ENCODE data around the gene FNIP2.
"Not testable (repeated sequence)": the region's sequence is repeated elsewhere in the genome, so short reads cannot be mapped to it uniquely, and the experiment has no call there.

Gene FNIP2

DNA sequence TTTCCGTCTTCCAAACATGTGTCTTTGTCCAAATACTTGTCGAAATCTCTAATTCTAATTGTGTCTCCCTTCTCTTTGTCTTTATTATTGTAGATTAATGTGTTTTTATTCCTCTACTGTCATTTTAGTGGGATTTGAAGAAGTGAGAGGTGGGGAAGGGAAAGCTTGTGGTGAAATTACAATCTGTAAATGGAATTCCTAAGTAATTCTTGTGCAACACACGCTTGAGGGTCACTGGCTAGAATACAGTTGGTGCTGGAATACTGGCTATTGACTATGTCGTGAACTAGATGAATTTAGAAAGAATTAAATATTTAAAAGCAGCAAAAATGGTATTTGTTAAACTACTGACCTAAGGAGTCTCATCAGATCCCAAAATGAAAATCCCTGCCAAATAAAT, 10.7 kb upstream of the FNIP2 start:
- H3K27me3 ChIP-seq (replicated peaks): no peaks in the 10 kb centered on the region
- no peak overlapping the region for H3K27ac ChIP-seq
- DNase-seq: no peak
- H3K36me3 ChIP-seq (replicated peaks): no peaks in the 10 kb centered on the region
- no peak overlapping the region for H3K4me3 ChIP-seq (ENCODE audit: low read depth, low read length)
- TF ChIP-seq, protein P1, sequence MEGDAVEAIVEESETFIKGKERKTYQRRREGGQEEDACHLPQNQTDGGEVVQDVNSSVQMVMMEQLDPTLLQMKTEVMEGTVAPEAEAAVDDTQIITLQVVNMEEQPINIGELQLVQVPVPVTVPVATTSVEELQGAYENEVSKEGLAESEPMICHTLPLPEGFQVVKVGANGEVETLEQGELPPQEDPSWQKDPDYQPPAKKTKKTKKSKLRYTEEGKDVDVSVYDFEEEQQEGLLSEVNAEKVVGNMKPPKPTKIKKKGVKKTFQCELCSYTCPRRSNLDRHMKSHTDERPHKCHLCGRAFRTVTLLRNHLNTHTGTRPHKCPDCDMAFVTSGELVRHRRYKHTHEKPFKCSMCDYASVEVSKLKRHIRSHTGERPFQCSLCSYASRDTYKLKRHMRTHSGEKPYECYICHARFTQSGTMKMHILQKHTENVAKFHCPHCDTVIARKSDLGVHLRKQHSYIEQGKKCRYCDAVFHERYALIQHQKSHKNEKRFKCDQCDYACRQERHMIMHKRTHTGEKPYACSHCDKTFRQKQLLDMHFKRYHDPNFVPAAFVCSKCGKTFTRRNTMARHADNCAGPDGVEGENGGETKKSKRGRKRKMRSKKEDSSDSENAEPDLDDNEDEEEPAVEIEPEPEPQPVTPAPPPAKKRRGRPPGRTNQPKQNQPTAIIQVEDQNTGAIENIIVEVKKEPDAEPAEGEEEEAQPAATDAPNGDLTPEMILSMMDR (IDR thresholded peaks at IDR 0.05; ENCODE audit: low read depth, low read length, missing control alignments): no peak
- in situ Hi-C loops (cut with HindIII; ENCODE audit: low pct_ligation_motif_present, low sequenced_read_pairs): no loop called here

DNA sequence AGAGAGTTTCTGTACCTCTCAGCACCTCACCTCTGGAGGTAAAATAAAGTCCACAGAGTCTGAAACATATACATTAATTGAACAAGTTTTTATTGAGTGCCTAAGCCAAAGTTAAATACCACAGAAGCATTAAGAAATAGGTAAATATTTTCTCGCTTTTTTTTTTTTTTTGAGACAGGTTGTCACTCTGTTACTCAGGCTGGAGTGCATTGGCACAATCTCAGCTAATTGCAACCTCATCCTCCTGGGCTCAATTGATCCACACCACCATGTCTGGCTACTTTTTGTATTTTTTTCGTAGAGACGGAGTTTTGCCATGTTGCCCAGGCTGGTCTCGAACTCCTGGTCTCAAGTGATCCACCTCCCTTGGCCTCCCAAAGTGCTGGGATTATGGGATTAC, 10.1 kb upstream of the FNIP2 start:
- Histone ChIP-seq H3K36me3 (replicated peaks) (no peaks in the 10 kb centered on the region), H3K4me3 (ENCODE audit: low read depth, low read length) (no peak overlapping the region), H3K27me3 (replicated peaks) (no peaks in the 10 kb centered on the region), H3K27ac (no peak overlapping the region)
- in situ Hi-C loops (cut with HindIII; ENCODE audit: low pct_ligation_motif_present, low sequenced_read_pairs): no loop called here
- TF ChIP-seq, protein P1 (IDR thresholded peaks at IDR 0.05; ENCODE audit: low read depth, low read length, missing control alignments): no peak
- DNase-seq: no peak

DNA sequence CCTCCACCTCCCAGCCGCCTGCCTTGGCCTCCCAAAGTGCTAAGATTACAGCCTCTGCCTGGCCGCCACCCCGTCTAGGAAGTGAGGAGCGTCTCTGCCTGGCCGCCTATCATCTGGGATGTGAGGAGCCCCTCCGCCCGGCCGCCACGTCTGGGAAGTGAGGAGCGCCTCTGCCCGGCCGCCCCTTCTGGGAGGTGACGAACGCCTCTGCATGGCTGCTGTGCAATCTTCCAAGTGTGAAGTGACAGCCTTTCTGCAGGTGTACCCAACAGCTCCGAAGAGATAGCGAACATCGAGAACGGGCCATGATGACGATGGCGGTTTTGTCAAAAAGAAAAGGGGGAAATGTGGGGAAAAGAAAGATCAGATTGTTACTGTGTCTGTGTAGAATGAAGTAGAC, 9.3 kb upstream of the FNIP2 start:
- in situ Hi-C loops (cut with HindIII; ENCODE audit: low pct_ligation_motif_present, low sequenced_read_pairs); H3K36me3 ChIP-seq (replicated peaks); H3K4me3 ChIP-seq (ENCODE audit: low read depth, low read length); H3K27me3 ChIP-seq (replicated peaks); H3K27ac ChIP-seq; DNase-seq: not testable (repeated sequence)

GRCh38 chr4:158760866-158761265, 8.0 kb upstream of the FNIP2 start:
- TF ChIP-seq, protein P1 (IDR thresholded peaks at IDR 0.05; ENCODE audit: low read depth, low read length, missing control alignments): no peak
- peak overlapping the region; percentile 37 for H3K27ac ChIP-seq
- no peaks in the 10 kb centered on the region for H3K36me3 ChIP-seq (replicated peaks)
- in situ Hi-C loops (cut with HindIII; ENCODE audit: low pct_ligation_motif_present, low sequenced_read_pairs): no loop called here
- H3K4me3 ChIP-seq (ENCODE audit: low read depth, low read length): no peak overlapping the region
- peak; percentile 52 for DNase-seq
- H3K27me3 ChIP-seq (replicated peaks): no peaks in the 10 kb centered on the region

DNA sequence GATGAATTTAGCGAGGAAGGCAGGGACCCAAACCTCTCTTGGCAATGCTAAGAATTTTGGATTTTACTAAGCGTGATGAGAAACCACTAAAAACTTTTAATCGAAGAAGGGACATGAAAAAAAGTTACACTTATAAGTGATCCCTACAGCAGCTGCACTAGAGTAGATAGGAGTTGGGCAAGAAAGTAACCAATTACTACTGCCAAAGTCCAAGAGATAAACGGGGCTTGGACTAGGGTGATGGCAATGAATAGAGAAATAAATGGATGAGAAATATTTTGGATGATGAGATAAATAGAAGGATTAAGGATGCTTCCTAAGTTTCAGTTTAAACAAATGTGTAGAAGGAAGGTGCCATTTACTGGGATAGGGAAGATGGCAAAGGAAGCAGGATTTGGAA, 6.3 kb upstream of the FNIP2 start:
- Histone ChIP-seq H3K27ac (no peak overlapping the region), H3K27me3 (replicated peaks) (no peaks in the 10 kb centered on the region), H3K4me3 (ENCODE audit: low read depth, low read length) (no peak overlapping the region), H3K36me3 (replicated peaks) (no peaks in the 10 kb centered on the region)
- TF ChIP-seq, protein P1 (IDR thresholded peaks at IDR 0.05; ENCODE audit: low read depth, low read length, missing control alignments): no peak
- in situ Hi-C loops (cut with HindIII; ENCODE audit: low pct_ligation_motif_present, low sequenced_read_pairs): no loop called here
- DNase-seq: no peak

DNA sequence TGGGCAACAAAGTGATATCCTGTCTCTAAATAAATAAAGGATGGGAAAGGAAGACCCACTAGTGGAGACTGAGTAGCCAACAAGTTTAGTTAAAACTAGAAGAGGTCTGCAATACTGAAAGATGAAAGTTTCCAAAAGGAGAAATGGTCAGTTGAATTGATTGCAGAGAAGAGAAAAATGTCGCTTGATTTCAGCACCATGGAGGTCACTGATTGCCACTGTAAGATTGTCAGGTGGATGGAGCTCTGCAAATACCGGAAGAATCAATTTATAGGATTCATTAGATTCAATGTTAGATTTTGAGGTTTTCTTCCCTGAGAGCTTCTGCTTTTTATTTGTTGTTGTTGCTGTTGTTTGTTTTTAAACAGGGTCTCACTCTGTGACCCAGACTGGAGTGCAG, 5.4 kb upstream of the FNIP2 start:
- no peak overlapping the region for H3K27ac ChIP-seq
- in situ Hi-C loops (cut with HindIII; ENCODE audit: low pct_ligation_motif_present, low sequenced_read_pairs): no loop called here
- H3K36me3 ChIP-seq (replicated peaks): no peaks in the 10 kb centered on the region
- H3K27me3 ChIP-seq (replicated peaks): no peaks in the 10 kb centered on the region
- H3K4me3 ChIP-seq (ENCODE audit: low read depth, low read length): no peak overlapping the region
- TF ChIP-seq, protein P1 (IDR thresholded peaks at IDR 0.05; ENCODE audit: low read depth, low read length, missing control alignments): no peak
- DNase-seq: no peak
